ENCODE data around the gene CTNNBL1. TPM values are rescaled to one million over a fixed set of nuclear protein-coding genes. Genes with fewer than 3 reads are reported as not detected.
A peak's percentile ranks its signal among the peaks of the same experiment; 100 is the strongest.

The CTNNBL1 gene
- total RNA-seq, 1 donor from 2014 or later: 67.0 TPM

- no peak for FAIRE-seq
- no peak for TF ChIP-seq EZH2 (IDR thresholded peaks at IDR 0.05; ENCODE audit: insufficient read depth, low read length)
- TF ChIP-seq, protein P1, sequence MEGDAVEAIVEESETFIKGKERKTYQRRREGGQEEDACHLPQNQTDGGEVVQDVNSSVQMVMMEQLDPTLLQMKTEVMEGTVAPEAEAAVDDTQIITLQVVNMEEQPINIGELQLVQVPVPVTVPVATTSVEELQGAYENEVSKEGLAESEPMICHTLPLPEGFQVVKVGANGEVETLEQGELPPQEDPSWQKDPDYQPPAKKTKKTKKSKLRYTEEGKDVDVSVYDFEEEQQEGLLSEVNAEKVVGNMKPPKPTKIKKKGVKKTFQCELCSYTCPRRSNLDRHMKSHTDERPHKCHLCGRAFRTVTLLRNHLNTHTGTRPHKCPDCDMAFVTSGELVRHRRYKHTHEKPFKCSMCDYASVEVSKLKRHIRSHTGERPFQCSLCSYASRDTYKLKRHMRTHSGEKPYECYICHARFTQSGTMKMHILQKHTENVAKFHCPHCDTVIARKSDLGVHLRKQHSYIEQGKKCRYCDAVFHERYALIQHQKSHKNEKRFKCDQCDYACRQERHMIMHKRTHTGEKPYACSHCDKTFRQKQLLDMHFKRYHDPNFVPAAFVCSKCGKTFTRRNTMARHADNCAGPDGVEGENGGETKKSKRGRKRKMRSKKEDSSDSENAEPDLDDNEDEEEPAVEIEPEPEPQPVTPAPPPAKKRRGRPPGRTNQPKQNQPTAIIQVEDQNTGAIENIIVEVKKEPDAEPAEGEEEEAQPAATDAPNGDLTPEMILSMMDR (IDR thresholded peaks at IDR 0.05; ENCODE audit: insufficient read depth, low read depth, low read length): no peak
- H3K27ac ChIP-seq (ENCODE audit: low read depth, low read length): no peak overlapping the region
- H3K4me3 ChIP-seq (ENCODE audit: insufficient read depth, low read depth, low read length): no peak overlapping the region
- H3K36me3 Mint-ChIP-seq (ENCODE audit: low read depth, unreplicated experiment): no peaks in the 10 kb centered on the region
- H3K4me1 Mint-ChIP-seq (ENCODE audit: low read depth, unreplicated experiment): peaks cover 4% of the 10 kb centered on the region
- no peaks in the 10 kb centered on the region for H4K20me1 ChIP-seq (ENCODE audit: insufficient read depth, low read length)
- no peak overlapping the region for H3K9ac ChIP-seq (ENCODE audit: low read length)
- no peak overlapping the region for H3K4me3 Mint-ChIP-seq (ENCODE audit: unreplicated experiment)
- no peak overlapping the region for H3K27ac Mint-ChIP-seq (ENCODE audit: unreplicated experiment)
- peaks cover 3% of the 10 kb centered on the region for H3K9me3 ChIP-seq (ENCODE audit: insufficient read depth, low read depth, low read length)
- no peak for DNase-seq (ENCODE audit: low read depth)
- no peaks in the 10 kb centered on the region for H3K36me3 ChIP-seq (ENCODE audit: insufficient read depth, low read length)
- no peak overlapping the region for H3K4me2 ChIP-seq (ENCODE audit: low read length)
- H3K27me3 Mint-ChIP-seq (ENCODE audit: low read depth, unreplicated experiment): peaks cover 10% of the 10 kb centered on the region
- H3K79me2 ChIP-seq (ENCODE audit: insufficient read depth, low read length): no peaks in the 10 kb centered on the region
- H3K4me1 ChIP-seq (ENCODE audit: insufficient read depth, low read length): peaks cover 9% of the 10 kb centered on the region
- peaks cover 16% of the 10 kb centered on the region for H3K9me3 Mint-ChIP-seq (ENCODE audit: unreplicated experiment)
- no peak overlapping the region for H2AFZ ChIP-seq (ENCODE audit: low read depth, low read length)
- peaks cover 32% of the 10 kb centered on the region for H3K27me3 ChIP-seq (ENCODE audit: insufficient read depth, low read length)
These were observed 25.7 kb upstream of the CTNNBL1 start for GRCh38 chr20:37668166-37668565.

- H3K4me3 ChIP-seq (ENCODE audit: insufficient read depth, low read depth, low read length): no peak overlapping the region
- H3K79me2 ChIP-seq (ENCODE audit: insufficient read depth, low read length): no peaks in the 10 kb centered on the region
- Mint-ChIP-seq H3K27ac (ENCODE audit: unreplicated experiment) (no peak overlapping the region), H3K4me3 (ENCODE audit: unreplicated experiment) (no peak overlapping the region), H3K9me3 (ENCODE audit: unreplicated experiment) (peaks cover 13% of the 10 kb centered on the region), H3K4me1 (ENCODE audit: low read depth, unreplicated experiment) (peaks cover 4% of the 10 kb centered on the region), H3K27me3 (ENCODE audit: low read depth, unreplicated experiment) (peaks cover 15% of the 10 kb centered on the region), H3K36me3 (ENCODE audit: low read depth, unreplicated experiment) (no peaks in the 10 kb centered on the region)
- DNase-seq (ENCODE audit: low read depth): no peak
- H3K27ac ChIP-seq (ENCODE audit: low read depth, low read length): no peak overlapping the region
- H4K20me1 ChIP-seq (ENCODE audit: insufficient read depth, low read length): no peaks in the 10 kb centered on the region
- H3K4me1 ChIP-seq (ENCODE audit: insufficient read depth, low read length): peaks cover 9% of the 10 kb centered on the region
- H3K9ac ChIP-seq (ENCODE audit: low read length): no peak overlapping the region
- peaks cover 3% of the 10 kb centered on the region for H3K9me3 ChIP-seq (ENCODE audit: insufficient read depth, low read depth, low read length)
- peaks cover 40% of the 10 kb centered on the region for H3K27me3 ChIP-seq (ENCODE audit: insufficient read depth, low read length)
- no peak for FAIRE-seq
- H3K36me3 ChIP-seq (ENCODE audit: insufficient read depth, low read length): no peaks in the 10 kb centered on the region
- TF ChIP-seq, protein P1 (IDR thresholded peaks at IDR 0.05; ENCODE audit: insufficient read depth, low read depth, low read length): no peak
- TF ChIP-seq EZH2 (IDR thresholded peaks at IDR 0.05; ENCODE audit: insufficient read depth, low read length): no peak
- H2AFZ ChIP-seq (ENCODE audit: low read depth, low read length): no peak overlapping the region
- no peak overlapping the region for H3K4me2 ChIP-seq (ENCODE audit: low read length)
These were observed 24.6 kb upstream of the CTNNBL1 start for GRCh38 chr20:37669062-37669772.

- Histone ChIP-seq H3K36me3 (ENCODE audit: insufficient read depth, low read length) (no peaks in the 10 kb centered on the region), H3K27ac (ENCODE audit: low read depth, low read length) (no peak overlapping the region), H3K79me2 (ENCODE audit: insufficient read depth, low read length) (no peaks in the 10 kb centered on the region), H3K4me3 (ENCODE audit: insufficient read depth, low read depth, low read length) (no peak overlapping the region), H3K4me2 (ENCODE audit: low read length) (peak overlapping the region; percentile 79), H2AFZ (ENCODE audit: low read depth, low read length) (no peak overlapping the region), H3K9me3 (ENCODE audit: insufficient read depth, low read depth, low read length) (peaks cover under 1% of the 10 kb centered on the region), H4K20me1 (ENCODE audit: insufficient read depth, low read length) (no peaks in the 10 kb centered on the region), H3K4me1 (ENCODE audit: insufficient read depth, low read length) (peaks cover 9% of the 10 kb centered on the region), H3K9ac (ENCODE audit: low read length) (no peak overlapping the region), H3K27me3 (ENCODE audit: insufficient read depth, low read length) (peaks cover 45% of the 10 kb centered on the region)
- TF ChIP-seq, protein P1 (IDR thresholded peaks at IDR 0.05; ENCODE audit: insufficient read depth, low read depth, low read length): no peak
- TF ChIP-seq EZH2 (IDR thresholded peaks at IDR 0.05; ENCODE audit: insufficient read depth, low read length): no peak
- H3K36me3 Mint-ChIP-seq (ENCODE audit: low read depth, unreplicated experiment): no peaks in the 10 kb centered on the region
- no peak overlapping the region for H3K4me3 Mint-ChIP-seq (ENCODE audit: unreplicated experiment)
- DNase-seq (ENCODE audit: low read depth): no peak
- FAIRE-seq: no peak
- peaks cover 17% of the 10 kb centered on the region for H3K27me3 Mint-ChIP-seq (ENCODE audit: low read depth, unreplicated experiment)
- peaks cover 4% of the 10 kb centered on the region for H3K4me1 Mint-ChIP-seq (ENCODE audit: low read depth, unreplicated experiment)
- peaks cover 8% of the 10 kb centered on the region for H3K9me3 Mint-ChIP-seq (ENCODE audit: unreplicated experiment)
- H3K27ac Mint-ChIP-seq (ENCODE audit: unreplicated experiment): no peak overlapping the region
These were observed 24.0 kb upstream of the CTNNBL1 start for GRCh38 chr20:37669773-37670236.
